NCI-H2227 (cell line): ENCODE measurements around the gene GJB4.
"Not testable (repeated sequence)": the region's sequence is repeated elsewhere in the genome, so short reads cannot be mapped to it uniquely, and the experiment has no call there.

ENCODE experiments used
- DNase-seq: peaks from one replicate; lab custom pipeline; 2025; ENCODE audit not compliant: unreplicated experiment; lab: John Stamatoyannopoulos, UW

The GJB4 gene

DNA sequence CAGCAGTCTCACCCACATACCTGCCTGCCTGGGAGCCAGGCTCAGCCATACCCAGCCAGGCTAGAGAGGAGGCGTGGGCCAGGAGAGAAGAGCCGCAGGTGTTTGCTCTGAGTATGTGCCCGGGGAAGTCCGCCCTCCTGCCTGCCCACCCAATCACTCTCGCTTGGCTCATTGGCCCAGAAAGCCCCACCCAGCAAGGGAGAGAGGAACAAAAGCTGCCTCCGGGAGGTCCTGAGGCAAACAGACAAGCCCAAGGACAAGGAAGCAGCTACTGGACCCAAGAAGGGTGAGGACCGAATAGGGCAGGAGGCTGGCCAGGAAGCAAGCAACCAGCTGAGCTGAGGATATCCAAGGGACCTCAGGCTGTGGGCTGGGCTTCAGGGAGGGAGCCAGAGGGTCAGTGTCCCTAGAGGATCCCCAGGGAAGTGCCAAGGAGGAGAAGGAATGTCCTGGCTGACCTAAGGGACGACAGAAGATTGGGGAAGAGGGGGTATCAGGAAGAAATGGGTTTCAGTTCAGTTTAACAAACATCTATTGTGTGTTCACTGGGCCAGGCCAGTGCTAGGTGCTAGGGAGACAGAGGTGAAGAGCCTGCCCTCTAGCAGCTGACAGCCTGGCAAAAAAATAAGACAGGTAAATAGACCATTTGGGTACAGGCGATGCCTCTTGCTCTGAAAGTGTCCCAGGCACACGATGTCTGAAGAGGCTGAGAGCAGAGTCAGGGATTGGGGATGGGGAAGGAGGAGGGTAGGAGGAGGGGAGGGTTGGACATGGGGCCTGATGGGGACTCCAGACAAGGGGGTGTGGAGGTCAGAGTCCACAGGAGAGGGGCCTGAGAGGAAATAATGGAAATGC, at the start of gene GJB4:
GJB4 (plus strand) TSS at position 238 of the 855 bp plus-strand sequence. CDS start 1,515 bp downstream, outside the sequence.
- no peak for DNase-seq

- DNase-seq, result peak; percentile 31
These were observed 48.7 kb upstream of the GJB4 start for GRCh38 chr1:34710812-34711211.

GRCh38 chr1:34711485-34711884, 48.1 kb upstream of the GJB4 start:
- DNase-seq, result peak; percentile 33

- no peak for DNase-seq
These were observed 47.4 kb upstream of the GJB4 start for GRCh38 chr1:34712007-34712688.

GRCh38 chr1:34713443-34713842, 46.1 kb upstream of the GJB4 start:
- no peak for DNase-seq

GRCh38 chr1:34714386-34714785, 45.2 kb upstream of the GJB4 start:
- DNase-seq, result no peak

- DNase-seq, result no peak
These were observed 44.4 kb upstream of the GJB4 start for GRCh38 chr1:34715139-34715538.

DNA sequence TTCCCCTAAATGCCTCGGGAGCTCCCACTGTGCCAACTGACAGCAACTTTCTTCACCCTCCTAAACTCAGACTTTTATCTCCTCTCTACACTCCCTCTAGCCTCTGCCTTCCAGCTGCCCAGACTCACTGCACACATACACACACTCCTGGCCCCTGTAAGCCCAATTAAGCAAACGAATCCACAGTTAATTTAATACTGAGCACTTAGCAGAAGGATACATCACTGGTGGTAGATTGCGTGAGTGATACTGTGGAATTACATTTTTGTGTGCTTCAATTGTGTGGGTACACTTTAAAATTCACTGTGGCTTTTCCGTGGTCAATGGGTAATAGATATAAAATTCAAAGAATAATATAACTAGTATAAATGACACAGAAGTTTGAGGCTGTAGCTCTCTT, 38.3 kb upstream of the GJB4 start:
- DNase-seq, result no peak

DNA sequence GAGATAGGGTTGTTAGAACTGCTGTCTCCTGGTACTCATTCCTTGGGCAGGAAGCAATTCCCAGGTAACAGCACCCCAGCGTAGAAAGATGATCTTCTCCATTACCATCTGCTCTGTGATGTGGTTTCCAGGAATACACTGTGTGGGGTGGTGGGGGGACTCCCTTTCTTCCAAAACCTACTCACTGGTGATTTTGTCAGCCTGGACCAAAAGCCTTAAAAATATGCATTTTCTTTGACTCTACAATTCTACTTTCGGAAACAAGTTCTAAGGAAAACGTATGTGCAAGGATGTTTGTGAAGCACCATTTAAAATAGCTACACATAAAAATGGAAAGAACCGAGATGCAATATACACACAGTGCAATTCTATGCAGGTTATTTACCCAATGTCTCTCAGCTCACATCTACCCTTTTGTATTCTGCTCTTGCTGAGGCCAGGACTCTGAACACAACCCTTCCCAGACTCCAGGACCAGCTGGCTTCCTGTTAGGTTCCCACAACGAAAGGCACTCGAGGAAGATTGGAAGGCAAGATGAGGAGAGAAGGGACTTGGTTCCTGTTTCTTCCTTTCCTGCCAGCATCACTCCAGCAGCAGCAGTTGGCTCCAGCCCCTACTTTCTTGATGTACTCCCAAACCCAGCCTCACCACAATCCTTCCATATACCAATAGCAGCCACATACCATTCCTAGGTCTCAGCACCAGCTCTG, 37.7 kb upstream of the GJB4 start:
- DNase-seq, result no peak

DNA sequence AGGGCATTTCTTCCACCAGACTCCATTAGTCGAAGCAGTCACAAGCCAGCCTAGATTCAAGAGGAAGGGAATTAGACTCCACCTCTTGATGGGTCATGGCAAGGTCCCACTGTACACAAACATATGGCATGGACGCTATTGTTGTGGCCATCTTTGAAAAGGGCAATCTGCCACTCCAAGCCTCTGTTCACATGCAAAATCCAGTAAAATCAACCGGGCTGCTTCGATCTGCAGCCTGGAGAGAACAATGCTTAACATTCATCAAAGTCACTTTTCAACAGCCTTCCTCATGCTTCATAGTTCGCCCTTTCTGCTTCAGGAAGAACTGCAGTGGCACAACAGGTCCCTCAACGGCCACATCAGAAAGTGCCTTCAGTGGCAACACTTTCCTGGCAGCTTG, 32.7 kb upstream of the GJB4 start:
- DNase-seq, result no peak

DNA sequence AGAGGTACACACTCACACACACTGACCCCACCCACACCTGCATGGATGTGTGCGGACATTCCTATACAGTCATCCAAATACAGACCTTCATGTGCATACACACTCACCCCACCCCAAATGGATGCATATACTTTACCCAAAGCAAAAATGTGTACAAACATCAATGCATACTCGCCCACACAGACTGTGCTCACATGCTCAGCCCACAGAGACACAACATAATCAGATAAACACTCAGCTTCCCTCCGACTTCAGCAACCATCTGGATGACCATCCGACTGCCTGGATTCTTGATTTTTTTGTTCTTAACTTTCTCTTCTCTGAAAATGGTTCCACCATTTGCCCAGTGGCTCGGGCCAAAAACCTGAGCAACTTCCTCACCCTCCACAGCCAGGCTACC, 29.1 kb upstream of the GJB4 start:
- no peak for DNase-seq

DNA sequence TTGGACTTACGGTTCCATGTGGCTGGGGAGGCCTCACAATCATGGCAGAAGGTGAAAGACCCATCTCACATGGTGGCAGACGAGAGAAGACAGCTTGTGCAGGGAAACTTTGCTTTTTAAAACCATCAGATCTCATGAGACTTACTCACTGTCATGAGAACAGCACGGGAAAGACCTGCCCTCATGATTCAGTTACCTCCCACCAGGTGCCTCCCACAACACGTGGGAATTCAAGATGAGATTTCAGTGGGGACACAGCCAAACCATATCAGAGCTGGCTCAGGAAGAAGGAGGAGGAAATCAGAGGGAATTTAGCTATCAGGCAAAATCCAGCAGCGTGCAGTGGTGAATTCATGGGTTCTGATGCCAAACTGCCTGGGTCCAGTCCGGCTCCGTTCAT, 26.7 kb upstream of the GJB4 start:
- not testable (repeated sequence) for DNase-seq

DNA sequence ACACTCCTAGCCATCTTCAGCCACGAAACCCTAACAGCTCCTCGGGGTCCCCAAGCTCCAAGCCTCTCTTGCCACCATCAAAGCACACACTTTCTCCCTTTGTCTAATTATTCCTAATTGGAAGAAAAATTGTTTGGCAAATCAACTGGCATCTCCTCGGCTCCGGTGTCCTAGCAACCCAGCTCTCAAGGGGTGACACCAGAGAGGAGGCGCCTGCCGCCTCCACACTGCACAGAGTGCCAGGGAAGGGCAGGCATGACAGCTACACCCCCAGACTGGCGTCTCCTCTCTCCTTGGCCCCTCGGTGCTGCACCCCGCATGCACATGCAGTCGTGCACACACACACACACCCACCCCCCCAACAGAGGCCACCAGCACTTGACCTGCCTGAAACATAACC, 22.8 kb upstream of the GJB4 start:
- DNase-seq, result peak; percentile 14

- not testable (repeated sequence) for DNase-seq
These were observed 22.3 kb upstream of the GJB4 start for GRCh38 chr1:34737236-34737635.

- no peak for DNase-seq
These were observed 19.9 kb upstream of the GJB4 start for GRCh38 chr1:34739613-34740012.

GRCh38 chr1:34740161-34740868, 19.2 kb upstream of the GJB4 start:
- DNase-seq, result peak; percentile 57

DNA sequence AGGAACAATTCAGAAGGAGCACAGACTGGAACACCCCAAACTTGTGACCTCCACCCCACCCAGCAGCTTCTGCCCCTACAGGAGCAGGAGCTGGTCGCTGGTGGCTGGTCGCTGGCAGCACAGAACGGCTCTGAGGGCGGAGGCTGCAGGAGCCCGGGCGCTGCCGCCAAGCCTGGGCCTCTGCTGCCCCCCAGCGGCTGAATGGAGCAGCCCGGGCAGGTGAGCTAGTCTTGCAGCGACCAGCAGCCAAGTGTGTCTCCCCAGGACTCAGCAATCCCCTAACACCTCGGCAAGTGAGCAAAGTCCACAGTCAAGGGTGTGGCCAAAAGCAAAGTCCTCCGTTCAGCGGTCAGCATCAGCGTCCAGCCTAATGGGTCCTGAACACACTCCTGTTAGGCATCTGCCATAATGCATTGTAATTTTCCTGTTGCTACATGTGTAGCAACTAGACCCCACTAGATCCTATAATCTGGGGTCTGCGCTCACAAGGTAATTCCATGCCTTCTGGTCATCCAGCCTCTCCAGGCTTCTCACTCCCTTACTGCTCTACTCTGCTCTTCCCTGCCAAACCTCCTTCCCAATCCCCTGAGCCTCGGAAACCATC, 16.8 kb upstream of the GJB4 start:
- DNase-seq, result peak; percentile 89

- no peak for DNase-seq
These were observed 15.8 kb upstream of the GJB4 start for GRCh38 chr1:34743775-34744174.

GRCh38 chr1:34744851-34745250, 14.7 kb upstream of the GJB4 start:
- no peak for DNase-seq

- DNase-seq, result no peak
These were observed 13.9 kb upstream of the GJB4 start for GRCh38 chr1:34745666-34746065.

GRCh38 chr1:34746101-34746500, 13.4 kb upstream of the GJB4 start:
- no peak for DNase-seq
